NCI-H2107 (cell line): ENCODE results near the gene RASSF10.

Source experiments
- DNase-seq: peaks from one replicate; lab custom pipeline; 2025; lab: John Stamatoyannopoulos, UW

Gene RASSF10

GRCh38 chr11:13061294-13061990, 52.3 kb downstream of the RASSF10 start:
- DNase-seq, result no peak
